ENCODE measurements around the gene ST3GAL2. TPM values are rescaled to one million over a fixed set of nuclear protein-coding genes. Genes with fewer than 3 reads are reported as not detected.

ST3GAL2 gene
- total and polyA plus RNA-seq, 2 donors (not counting 1 experiment from before 2014, with no cell fraction given) = 18.2 to 71.3 TPM

DNA sequence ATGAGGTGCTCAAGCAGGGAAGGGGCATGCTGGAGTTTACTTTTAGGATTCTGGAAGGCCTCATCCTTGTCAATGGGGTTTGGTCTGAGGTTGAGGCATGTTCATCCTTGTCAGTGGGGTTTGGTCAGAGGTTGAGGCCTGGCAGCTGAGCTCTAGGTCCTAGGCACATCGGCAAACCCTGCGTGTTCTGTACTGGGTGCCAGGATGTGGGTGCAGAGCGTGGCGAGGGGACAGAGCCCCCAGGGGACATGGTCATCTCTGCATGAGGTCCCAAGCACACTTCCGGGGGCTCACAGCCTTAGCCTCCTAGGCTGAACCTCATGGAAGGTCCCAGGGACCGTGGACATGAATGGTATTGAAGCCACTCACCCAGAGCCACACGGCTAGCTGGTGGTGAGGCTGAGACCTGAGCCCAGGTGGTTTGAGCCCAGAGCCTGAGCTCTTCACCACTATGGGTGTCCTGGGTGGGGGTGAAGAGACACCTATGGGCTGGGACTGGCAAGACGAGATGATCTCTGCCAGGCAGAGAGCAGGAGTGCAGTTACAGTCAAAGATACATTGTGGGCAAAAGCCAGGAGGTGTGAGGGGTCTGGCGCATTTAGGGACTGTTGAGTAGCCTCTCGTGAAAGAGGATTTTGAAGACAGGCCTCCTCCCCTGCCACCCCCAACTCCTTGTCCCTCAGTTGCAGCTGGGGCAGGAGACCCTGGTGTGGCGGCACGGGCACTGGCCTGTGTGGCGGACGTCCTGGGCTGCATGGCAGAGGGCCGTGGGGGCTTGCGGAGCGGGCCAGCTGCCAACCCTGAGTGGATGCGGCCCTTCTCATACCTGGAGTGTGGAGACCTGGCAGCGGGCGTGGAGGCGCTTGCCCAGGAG lies 34.8 kb upstream of the ST3GAL2 start:
- no peaks in the 10 kb centered on the region for H3K27me3 ChIP-seq (replicated peaks in 1 of 4; ENCODE audit: control extremely low read depth in 1 of 4, control insufficient read depth in 3 of 4, insufficient read depth in 4 of 4, low read length in 3 of 4)
- 94% methylated on average over 20 of the region's 21 CpGs for WGBS (ENCODE audit: insufficient coverage)
- DNase-seq (peak; percentile 32), ATAC-seq (ENCODE audit: low read depth) (peak; percentile 49)
- H3K27ac ChIP-seq (ENCODE audit: low read length in 2 of 2) = no peak overlapping the region
- Mint-ChIP-seq H3K4me3 (no peak overlapping the region), H3K27ac (no peak overlapping the region), H3K4me1 (no peaks in the 10 kb centered on the region), H3K27me3 (no peaks in the 10 kb centered on the region), H3K9me3 (ENCODE audit: insufficient read depth) (no peaks in the 10 kb centered on the region)
- H3K9me3 ChIP-seq (ENCODE audit: control extremely low read depth in 1 of 3, control insufficient read depth in 2 of 3, insufficient read depth in 1 of 3, low read length in 2 of 3) = no peaks in the 10 kb centered on the region
- POLR2A ChIA-PET = interaction anchor here (0.5 to 1.0 kb wide), 2 partner anchors 13 to 96 kb away, joined by 3 to 6 read pairs; no protein-coding TSS in a partner anchor
- H4K20me1 ChIP-seq (ENCODE audit: control insufficient read depth, insufficient read depth, low read length, poor library complexity, severe bottlenecking) = no peaks in the 10 kb centered on the region
- H3K9ac ChIP-seq (ENCODE audit: low read length) = no peak overlapping the region
- no peak overlapping the region for H3K4me2 ChIP-seq (replicated peaks; ENCODE audit: low read depth, low read length, poor library complexity, severe bottlenecking)
- H3K79me2 ChIP-seq (ENCODE audit: control insufficient read depth, insufficient read depth, low read length) = no peaks in the 10 kb centered on the region
- no peaks in the 10 kb centered on the region for H3K4me1 ChIP-seq (ENCODE audit: control insufficient read depth in 2 of 2, insufficient read depth in 2 of 2, low read length in 2 of 2)
- H3K4me3 ChIP-seq (ENCODE audit: control extremely low read depth in 1 of 5, extremely low read depth in 1 of 5, insufficient read depth in 1 of 5, low read depth in 2 of 5, low read length in 4 of 5) = no peak overlapping the region
- CTCF ChIA-PET = interaction anchor here (0.5 to 1.5 kb wide), 6 partner anchors 11 to 1239 kb away, joined by 3 to 6 read pairs (median 4); no protein-coding TSS in a partner anchor
- no peak overlapping the region for H2AFZ ChIP-seq (ENCODE audit: insufficient read depth, low read depth, low read length, poor library complexity, severe bottlenecking)
- TF ChIP-seq, protein P1, sequence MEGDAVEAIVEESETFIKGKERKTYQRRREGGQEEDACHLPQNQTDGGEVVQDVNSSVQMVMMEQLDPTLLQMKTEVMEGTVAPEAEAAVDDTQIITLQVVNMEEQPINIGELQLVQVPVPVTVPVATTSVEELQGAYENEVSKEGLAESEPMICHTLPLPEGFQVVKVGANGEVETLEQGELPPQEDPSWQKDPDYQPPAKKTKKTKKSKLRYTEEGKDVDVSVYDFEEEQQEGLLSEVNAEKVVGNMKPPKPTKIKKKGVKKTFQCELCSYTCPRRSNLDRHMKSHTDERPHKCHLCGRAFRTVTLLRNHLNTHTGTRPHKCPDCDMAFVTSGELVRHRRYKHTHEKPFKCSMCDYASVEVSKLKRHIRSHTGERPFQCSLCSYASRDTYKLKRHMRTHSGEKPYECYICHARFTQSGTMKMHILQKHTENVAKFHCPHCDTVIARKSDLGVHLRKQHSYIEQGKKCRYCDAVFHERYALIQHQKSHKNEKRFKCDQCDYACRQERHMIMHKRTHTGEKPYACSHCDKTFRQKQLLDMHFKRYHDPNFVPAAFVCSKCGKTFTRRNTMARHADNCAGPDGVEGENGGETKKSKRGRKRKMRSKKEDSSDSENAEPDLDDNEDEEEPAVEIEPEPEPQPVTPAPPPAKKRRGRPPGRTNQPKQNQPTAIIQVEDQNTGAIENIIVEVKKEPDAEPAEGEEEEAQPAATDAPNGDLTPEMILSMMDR (IDR thresholded peaks at IDR 0.05) = no peak
- TF ChIP-seq EZH2 (IDR thresholded peaks at IDR 0.05; ENCODE audit: borderline replicate concordance, insufficient read depth, low read depth, low read length, poor library complexity, severe bottlenecking) = no peak
- intact Hi-C loops (cut with micrococcal nuclease) = loop anchor here (5.0 kb wide), 1 partner anchor 76 kb away; no protein-coding TSS in a partner anchor
- H3K36me3 ChIP-seq (replicated peaks in 1 of 2; ENCODE audit: control extremely low read depth in 1 of 2, control insufficient read depth in 1 of 2, extremely low read depth in 1 of 2, insufficient read depth in 2 of 2, low read length in 1 of 2) = peaks cover 0 to 8% of the 10 kb centered on the region in 2 experiments

Measured in B cell (primary cell).